H9 (cell line): ENCODE results near the gene KRTAP19-8. TPM values are rescaled to one million over a fixed set of nuclear protein-coding genes. Genes with fewer than 3 reads are reported as not detected.

ENCODE experiments used
- DNase-seq: peaks from one replicate; pipeline ENCODE4 v3.0.0-alpha.2; 2017
- H2AFZ ChIP-seq: one replicate; pipeline ENCODE4 v1.6.1; 2013; ENCODE audit warnings: mild to moderate bottlenecking, low read length, control low read depth, moderate library complexity
- H2AK5ac ChIP-seq: 2 replicates; pipeline ENCODE4 v1.6.1; 2013; ENCODE audit warnings: low read length, control low read depth, mixed read lengths; ENCODE audit not compliant: insufficient read length
- H2BK120ac ChIP-seq: one replicate; pipeline ENCODE4 v1.6.1; 2013; ENCODE audit warnings: low read depth, mild to moderate bottlenecking, low read length, control low read depth, inconsistent platforms; ENCODE audit not compliant: poor library complexity, severe bottlenecking
- H2BK12ac ChIP-seq: 2 replicates; pipeline ENCODE4 v1.6.1; 2013; ENCODE audit warnings: low read length, control low read depth, mixed read lengths, low read depth; ENCODE audit not compliant: insufficient read length
- H2BK15ac ChIP-seq: 2 replicates; pipeline ENCODE4 v1.6.1; 2013; ENCODE audit warnings: low read depth, low read length, control low read depth
- H2BK20ac ChIP-seq: one replicate; pipeline ENCODE4 v1.6.1; 2013; ENCODE audit warnings: low read depth, mild to moderate bottlenecking, low read length, control low read depth, inconsistent platforms; ENCODE audit not compliant: poor library complexity, severe bottlenecking
- H2BK5ac ChIP-seq: 2 replicates; pipeline ENCODE4 v1.6.1; 2013; ENCODE audit warnings: low read length, control low read depth, mixed read lengths; ENCODE audit not compliant: insufficient read length
- H3K14ac ChIP-seq: 2 replicates; pipeline ENCODE4 v1.6.1; 2013; ENCODE audit warnings: low read length, control low read depth; ENCODE audit not compliant: insufficient read depth
- H3K18ac ChIP-seq: 2 replicates; pipeline ENCODE4 v1.6.1; 2013; ENCODE audit warnings: low read depth, mild to moderate bottlenecking, mixed read lengths, low read length, control low read depth; ENCODE audit not compliant: insufficient read length
- H3K23ac ChIP-seq: 2 replicates; pipeline ENCODE4 v1.6.1; 2013; ENCODE audit warnings: low read length, control low read depth, mixed read lengths, low read depth; ENCODE audit not compliant: insufficient read length
- H3K23me2 ChIP-seq: 2 replicates; pipeline ENCODE4 v1.6.1; 2013; ENCODE audit warnings: low read depth, mild to moderate bottlenecking, mixed read lengths, low read length, control low read depth; ENCODE audit not compliant: insufficient read length, poor library complexity, severe bottlenecking
- H3K27ac ChIP-seq: 2 replicates; pipeline ENCODE4 v1.5.1; 2013; ENCODE audit warnings: low read length, control low read depth, mixed read lengths, low read depth; ENCODE audit not compliant: insufficient read length
- H3K27me3 ChIP-seq: 2 replicates; pipeline ENCODE4 v1.6.1; 2013; ENCODE audit warnings: low read length, control low read depth, inconsistent platforms; ENCODE audit not compliant: insufficient read depth
- H3K4ac ChIP-seq: 2 replicates; pipeline ENCODE4 v1.6.1; 2013; ENCODE audit warnings: low read depth, mild to moderate bottlenecking, control low read depth, inconsistent platforms, low read length, moderate library complexity
- H3K4me1 ChIP-seq: 2 replicates; pipeline ENCODE4 v1.6.1; 2013; ENCODE audit warnings: low read length, control low read depth, inconsistent platforms; ENCODE audit not compliant: insufficient read depth
- H3K4me2 ChIP-seq: 2 replicates; pipeline ENCODE4 v1.6.1; 2013; ENCODE audit warnings: low read length, control low read depth, mixed read lengths; ENCODE audit not compliant: insufficient read length, insufficient read depth
- H3K56ac ChIP-seq: 2 replicates; pipeline ENCODE4 v1.6.1; 2013; ENCODE audit warnings: low read depth, mild to moderate bottlenecking, mixed read lengths, low read length, control low read depth; ENCODE audit not compliant: insufficient read length
- H3K79me1 ChIP-seq: 2 replicates; pipeline ENCODE4 v1.6.1; 2013; ENCODE audit warnings: low read depth, mild to moderate bottlenecking, moderate library complexity, low read length, control low read depth, inconsistent platforms; ENCODE audit not compliant: insufficient read depth, poor library complexity, severe bottlenecking
- H3K79me2 ChIP-seq: 2 replicates; pipeline ENCODE4 v1.6.1; 2013; ENCODE audit warnings: low read length, control low read depth, inconsistent platforms; ENCODE audit not compliant: insufficient read depth
- H3K9ac ChIP-seq: 2 replicates; pipeline ENCODE4 v1.6.1; 2013; ENCODE audit warnings: low read length, control low read depth, mixed read lengths; ENCODE audit not compliant: insufficient read length; ENCODE audit errors: extremely low read depth
- H3K9me3 ChIP-seq: one replicate; pipeline ENCODE4 v1.6.1; 2013; ENCODE audit warnings: low read depth, low read length, inconsistent platforms; ENCODE audit not compliant: control insufficient read depth
- H3T11ph ChIP-seq: one replicate; pipeline ENCODE4 v1.6.1; 2013; ENCODE audit warnings: mild to moderate bottlenecking, low read length, control low read depth, inconsistent platforms
- H4K20me1 ChIP-seq: one replicate; pipeline ENCODE4 v1.6.1; 2013; ENCODE audit not compliant: control insufficient read depth, insufficient read length, insufficient read depth
- H4K5ac ChIP-seq: 2 replicates; pipeline ENCODE4 v1.6.1; 2013; ENCODE audit warnings: low read depth, mild to moderate bottlenecking, mixed read lengths, low read length, control low read depth; ENCODE audit not compliant: insufficient read length
- H4K8ac ChIP-seq: replicated peaks from 2 replicates; pipeline ENCODE4 v1.6.1; 2013; ENCODE audit warnings: low read length, control low read depth, mixed read lengths, low read depth; ENCODE audit not compliant: insufficient read length
- H4K91ac ChIP-seq: 2 replicates; pipeline ENCODE4 v1.6.1; 2013; ENCODE audit warnings: low read depth, mild to moderate bottlenecking, moderate library complexity, mixed read lengths, low read length, control low read depth; ENCODE audit not compliant: insufficient read length
- H3K27ac Mint-ChIP-seq, 3 experiments: 2 replicates in 2 of 3; 3 replicates in 1 of 3; pipeline ENCODE4 v1.8.0; 2020 to 2021; ENCODE audit warnings: mixed read lengths in 3 of 3, mild to moderate bottlenecking in 1 of 3, moderate library complexity in 1 of 3
- H3K27me3 Mint-ChIP-seq: 2 replicates; pipeline ENCODE4 v1.8.0; 2021; ENCODE audit warnings: low read depth, mild to moderate bottlenecking, moderate library complexity, mixed read lengths
- H3K36me3 Mint-ChIP-seq, 3 experiments: 2 replicates in 2 of 3; 3 replicates in 1 of 3; pipeline ENCODE4 v1.8.0; 2020 to 2021; ENCODE audit warnings: low read depth in 3 of 3, mixed read lengths in 3 of 3; ENCODE audit not compliant: insufficient read depth in 1 of 3
- H3K4me1 Mint-ChIP-seq, 2 experiments: 2 replicates each; pipeline ENCODE4 v1.8.0; 2020; ENCODE audit warnings: mixed read lengths in 2 of 2
- H3K4me3 Mint-ChIP-seq, 2 experiments: 2 replicates in 1 of 2; 3 replicates in 1 of 2; pipeline ENCODE4 v1.8.0; 2020 to 2021; ENCODE audit warnings: mild to moderate bottlenecking in 2 of 2, mixed read lengths in 2 of 2, moderate library complexity in 1 of 2
- H3K9me3 Mint-ChIP-seq, 2 experiments: 2 replicates in 1 of 2; 3 replicates in 1 of 2; pipeline ENCODE4 v1.8.0; 2020; ENCODE audit warnings: mild to moderate bottlenecking in 2 of 2, mixed read lengths in 2 of 2, moderate library complexity in 1 of 2
- CTCF ChIP-seq: fragments of 200-600 bp; sonication (generic); conservative IDR thresholded peaks from 3 replicates; pipeline ENCODE4 v1.8.0; 2021; ENCODE audit warnings: antibody characterized with exemption, mild to moderate bottlenecking
- WGBS: extraction: QIAGEN DNeasy Blood & Tissue Kit; methylation state at CpG from one replicate; pipeline ENCODE4 v1.1.7; 2013; ENCODE audit warnings: missing lambda C conversion rate, low lambda C conversion rate, mixed read lengths; ENCODE audit not compliant: insufficient read length; ENCODE audit errors: extremely low coverage; 5-methylcytosine and 5-hydroxymethylcytosine counted together
- total RNA-seq: library from RNA; stranded (reverse); gene quantifications from 2 replicates; pipeline ENCODE4 v1.2.1, GENCODE V29; 2021

Gene KRTAP19-8
- total RNA-seq, 1 experiment from 2014 or later, result not detected

- Histone ChIP-seq H3K79me2 (no peaks in the 10 kb centered on the region), H3K27ac (no peak overlapping the region), H4K20me1 (no peaks in the 10 kb centered on the region), H2BK12ac (no peak overlapping the region), H3K9me3 (no peaks in the 10 kb centered on the region), H3K23ac (no peak overlapping the region), H3K56ac (no peak overlapping the region), H2BK15ac (no peak overlapping the region), H3K4me1 (no peaks in the 10 kb centered on the region), H4K91ac (no peak overlapping the region), H2BK5ac (no peak overlapping the region), H3T11ph (no peak overlapping the region), H4K8ac (no peak overlapping the region), H2BK120ac (no peak overlapping the region), H3K4ac (no peak overlapping the region), H2BK20ac (no peak overlapping the region), H3K4me2 (no peak overlapping the region), H3K18ac (no peak overlapping the region), H3K14ac (no peak overlapping the region; the same call in 1 of the 2 replicates), H2AK5ac (no peak overlapping the region), H3K27me3 (no peaks in the 10 kb centered on the region), H2AFZ (no peak overlapping the region), H3K23me2 (no peaks in the 10 kb centered on the region), H3K79me1 (no peaks in the 10 kb centered on the region), H4K5ac (no peak overlapping the region), H3K9ac (no peak overlapping the region)
- H3K9me3 Mint-ChIP-seq, result peaks cover 0 to 2% of the 10 kb centered on the region in 2 experiments; a peak in 2 of 5 replicates
- H3K27ac Mint-ChIP-seq, result no peak overlapping the region
- H3K4me3 Mint-ChIP-seq, result no peak overlapping the region
- peaks cover 0 to 4% (median 0%) of the 10 kb centered on the region in 3 experiments; a peak in 2 of 7 replicates for H3K36me3 Mint-ChIP-seq
- WGBS, result no CpG with 5 or more reads among the region's 34 CpGs
- DNase-seq, result no peak
- H3K4me1 Mint-ChIP-seq, result no peaks in the 10 kb centered on the region; a peak in 1 of 4 replicates
- TF ChIP-seq CTCF, result no peak
- H3K27me3 Mint-ChIP-seq, result no peaks in the 10 kb centered on the region
Measured at GRCh38 chr21:31087639-31088473, 49.6 kb upstream of the KRTAP19-8 start.
